H1 (cell line): ENCODE data around the gene CLDN9. TPM values are rescaled to one million over a fixed set of nuclear protein-coding genes. Genes with fewer than 3 reads are reported as not detected.
A peak's percentile ranks its signal among the peaks of the same experiment; 100 is the strongest.

Source experiments
- CTCF ChIA-PET: fragments of 300-600 bp; sonication (Branson Sonifier 250); formaldehyde crosslinking; loops from one replicate; lab custom pipeline; 2021; ENCODE audit not compliant: partially characterized antibody; lab: Charles Lee
- POLR2A ChIA-PET: fragments of 300-600 bp; sonication (Branson Sonifier 250); formaldehyde crosslinking; loops from one replicate; lab custom pipeline; 2021; ENCODE audit warnings: inconsistent platforms; ENCODE audit not compliant: partially characterized antibody; lab: Charles Lee
- DNase-seq, 2 experiments: peaks; one replicate each; pipeline versions ENCODE4 v3.0.0 to v3.0.0-alpha.2; 2010 to 2022; ENCODE audit warnings: low spot score in 2 of 2, low read depth in 1 of 2, mixed read lengths in 1 of 2
- FAIRE-seq: peaks from 2 replicates; lab custom pipeline; 2011; peaks lifted over from hg19 to GRCh38; lab: Jason Lieb, UNC
- H2AFZ ChIP-seq: 2 replicates; pipeline ENCODE4 v1.8.1; 2012; ENCODE audit warnings: low read length, inconsistent platforms
- H2AK5ac ChIP-seq: 2 replicates; pipeline ENCODE4 v1.6.1; 2013; ENCODE audit warnings: low read depth, low read length
- H2BK120ac ChIP-seq: replicated peaks from 2 replicates; pipeline ENCODE3; 2013; ENCODE audit warnings: low read depth, low read length, inconsistent platforms
- H2BK12ac ChIP-seq: 2 replicates; pipeline ENCODE4 v1.6.1; 2013; ENCODE audit warnings: low read depth, low read length
- H2BK15ac ChIP-seq: 2 replicates; pipeline ENCODE4 v1.6.1; 2013; ENCODE audit warnings: low read length
- H2BK20ac ChIP-seq: 2 replicates; pipeline ENCODE4 v1.6.1; 2013; ENCODE audit warnings: low read length
- H2BK5ac ChIP-seq: 2 replicates; pipeline ENCODE4 v1.6.1; 2013; ENCODE audit warnings: low read depth, low read length
- H3K14ac ChIP-seq: 2 replicates; pipeline ENCODE4 v1.6.1; 2013; ENCODE audit warnings: inconsistent platforms; ENCODE audit not compliant: insufficient read length
- H3K18ac ChIP-seq: 2 replicates; pipeline ENCODE4 v1.6.1; 2013; ENCODE audit warnings: low read length; ENCODE audit errors: extremely low read depth
- H3K23ac ChIP-seq: 2 replicates; pipeline ENCODE4 v1.6.1; 2013; ENCODE audit warnings: inconsistent platforms; ENCODE audit not compliant: insufficient read length
- H3K23me2 ChIP-seq: 2 replicates; pipeline ENCODE4 v1.6.1; 2013; ENCODE audit warnings: low read depth, low read length
- H3K27ac ChIP-seq: 2 replicates; pipeline ENCODE4 v1.6.1; 2011; ENCODE audit warnings: low read depth, low read length, inconsistent platforms
- H3K27me3 ChIP-seq, 4 experiments: replicated peaks in 1 of 4; 1 replicate in 1 of 4; 2 replicates in 3 of 4; pipeline versions ENCODE4 v1.6.1 to v1.8.1; 2011 to 2013; ENCODE audit warnings: low read length in 3 of 4, mild to moderate bottlenecking in 3 of 4, inconsistent platforms in 2 of 4, mixed read lengths in 2 of 4, moderate library complexity in 1 of 4; ENCODE audit not compliant: control insufficient read depth in 3 of 4, insufficient read depth in 3 of 4; ENCODE audit errors: extremely low read depth in 1 of 4
- H3K36me3 ChIP-seq, 4 experiments: 2 replicates each; pipeline versions ENCODE4 v1.6.1 to v1.8.1; 2011 to 2013; ENCODE audit warnings: mild to moderate bottlenecking in 4 of 4, low read length in 3 of 4, moderate library complexity in 2 of 4, control low read depth in 1 of 4, inconsistent platforms in 1 of 4; ENCODE audit not compliant: insufficient read depth in 4 of 4, control insufficient read depth in 2 of 4
- H3K4ac ChIP-seq: replicated peaks from 2 replicates; pipeline ENCODE3; 2013; ENCODE audit warnings: low read length, low read depth, mixed read lengths, inconsistent platforms; ENCODE audit not compliant: insufficient read length
- H3K4me1 ChIP-seq, 4 experiments: replicated peaks in 1 of 4; 1 replicate in 1 of 4; 2 replicates in 3 of 4; pipeline versions ENCODE4 v1.6.1 to v1.8.1; 2011 to 2013; ENCODE audit warnings: low read length in 3 of 4, inconsistent platforms in 2 of 4, mixed read lengths in 1 of 4; ENCODE audit not compliant: insufficient read depth in 4 of 4, control insufficient read depth in 3 of 4
- H3K4me2 ChIP-seq, 2 experiments: 2 replicates each; pipeline versions ENCODE4 v1.6.1 to v1.8.1; 2011 to 2013; ENCODE audit warnings: low read depth in 2 of 2, low read length in 2 of 2, control low read depth in 1 of 2, inconsistent platforms in 1 of 2, mild to moderate bottlenecking in 1 of 2; ENCODE audit not compliant: insufficient read depth in 1 of 2
- H3K4me3 ChIP-seq, 4 experiments: fragments of 200-600, 300-600 bp in 1 of 4; sonication (generic), shearing (Covaris generic), sonication (Bioruptor Twin) in 1 of 4; 2 replicates each; pipeline versions ENCODE4 v1.5.1 to v1.8.1; 2011 to 2016; ENCODE audit warnings: low read length in 4 of 4, low read depth in 3 of 4, control low read depth in 2 of 4, inconsistent platforms in 2 of 4, mild to moderate bottlenecking in 2 of 4, mixed read lengths in 1 of 4, moderate library complexity in 1 of 4; ENCODE audit not compliant: insufficient read depth in 2 of 4; ENCODE audit errors: extremely low read depth in 1 of 4
- H3K56ac ChIP-seq: replicated peaks from 2 replicates; pipeline ENCODE3; 2013; ENCODE audit warnings: low read depth, mild to moderate bottlenecking, mixed read lengths, low read length, inconsistent platforms; ENCODE audit not compliant: insufficient read length
- H3K79me1 ChIP-seq: 2 replicates; pipeline ENCODE4 v1.6.1; 2013; ENCODE audit warnings: low read depth, low read length, control low read depth
- H3K79me2 ChIP-seq, 2 experiments: 2 replicates each; pipeline versions ENCODE4 v1.6.1 to v1.8.1; 2012 to 2013; ENCODE audit warnings: low read length in 2 of 2, mild to moderate bottlenecking in 2 of 2, inconsistent platforms in 1 of 2; ENCODE audit not compliant: insufficient read depth in 2 of 2, control insufficient read depth in 1 of 2
- H3K9ac ChIP-seq, 4 experiments: replicated peaks in 1 of 4; 1 replicate in 1 of 4; 2 replicates in 3 of 4; pipeline versions ENCODE4 v1.6.1 to v1.8.1; 2011 to 2013; ENCODE audit warnings: low read depth in 3 of 4, low read length in 3 of 4, control low read depth in 2 of 4, mild to moderate bottlenecking in 2 of 4, moderate library complexity in 2 of 4, inconsistent platforms in 1 of 4; ENCODE audit errors: extremely low read depth in 1 of 4
- H3K9me3 ChIP-seq, 2 experiments: 2 replicates each; pipeline versions ENCODE4 v1.6.1 to v1.8.1; 2012 to 2013; ENCODE audit warnings: mild to moderate bottlenecking in 2 of 2, moderate library complexity in 2 of 2, control low read depth in 1 of 2, inconsistent platforms in 1 of 2, low read depth in 1 of 2, low read length in 1 of 2, mixed read lengths in 1 of 2; ENCODE audit not compliant: insufficient read depth in 2 of 2
- H4K20me1 ChIP-seq, 2 experiments: replicated peaks in 1 of 2; 2 replicates each; pipeline versions ENCODE3 to v1.8.1; 2011 to 2013; ENCODE audit warnings: inconsistent platforms in 2 of 2, low read length in 2 of 2, mild to moderate bottlenecking in 1 of 2; ENCODE audit not compliant: insufficient read depth in 2 of 2, control insufficient read depth in 1 of 2
- H4K5ac ChIP-seq: 2 replicates; pipeline ENCODE4 v1.6.1; 2013; ENCODE audit warnings: low read length, low read depth, mixed read lengths, inconsistent platforms; ENCODE audit not compliant: insufficient read length
- H4K8ac ChIP-seq: 2 replicates; pipeline ENCODE4 v1.8.0; 2013; ENCODE audit warnings: mild to moderate bottlenecking, moderate library complexity, low read length, inconsistent platforms; ENCODE audit not compliant: insufficient read depth; ENCODE audit errors: extremely low read depth
- H4K91ac ChIP-seq: replicated peaks from 2 replicates; pipeline ENCODE3; 2013; ENCODE audit warnings: low read length, mixed read lengths, inconsistent platforms; ENCODE audit not compliant: insufficient read length
- BACH1 ChIP-seq: IDR thresholded peaks from 2 replicates; pipeline ENCODE4 v1.6.1; 2012; ENCODE audit warnings: low read length, improper control_type of control experiment
- CBX5 ChIP-seq: fragments of 300-800, 300-1000 bp; sonication (generic); IDR thresholded peaks from 2 replicates; pipeline ENCODE4 v1.7.1; 2016; ENCODE audit warnings: antibody characterized with exemption, low read length, low read depth
- CREB1 ChIP-seq: IDR thresholded peaks from 2 replicates; pipeline ENCODE4 v1.6.1; 2012; ENCODE audit warnings: inconsistent platforms
- CTBP2 ChIP-seq: IDR thresholded peaks from 2 replicates; pipeline ENCODE4 v1.7.0; 2011; ENCODE audit warnings: borderline replicate concordance, mild to moderate bottlenecking, moderate library complexity, mixed read lengths, low read length; ENCODE audit not compliant: insufficient read depth, insufficient read length
- CTCF ChIP-seq, 3 experiments: IDR thresholded peaks; 1 replicate in 2 of 3; 2 replicates in 1 of 3; pipeline versions ENCODE4 v1.5.1 to v1.6.1; 2011; ENCODE audit warnings: low read length in 3 of 3, mild to moderate bottlenecking in 3 of 3, inconsistent platforms in 2 of 3, low read depth in 1 of 3, moderate library complexity in 1 of 3; ENCODE audit not compliant: insufficient read depth in 1 of 3; ENCODE audit errors: control extremely low read depth in 1 of 3
- FOSL1 ChIP-seq: IDR thresholded peaks from 2 replicates; pipeline ENCODE4 v1.6.1; 2011; ENCODE audit warnings: mild to moderate bottlenecking, low read depth, low read length, moderate library complexity; ENCODE audit not compliant: insufficient read depth
- HDAC2 ChIP-seq, 2 experiments: fragments of 300-600 bp in 1 of 2; sonication (generic) in 1 of 2; IDR thresholded peaks; 2 replicates each; pipeline ENCODE4 v1.6.1; 2011 to 2012; ENCODE audit warnings: low read depth in 2 of 2, low read length in 2 of 2, mild to moderate bottlenecking in 2 of 2, moderate library complexity in 2 of 2, borderline replicate concordance in 1 of 2, inconsistent platforms in 1 of 2
- SIRT6 ChIP-seq: IDR thresholded peaks from one replicate; pipeline ENCODE4 v1.7.1; 2012; ENCODE audit warnings: low read length, inconsistent platforms
- SP2 ChIP-seq: IDR thresholded peaks from 2 replicates; pipeline ENCODE4 v1.6.1; 2012; ENCODE audit warnings: mild to moderate bottlenecking, low read length, inconsistent platforms
- WGBS, 2 experiments: shearing (Covaris generic) in 1 of 2; methylation state at CpG; one replicate each; pipeline versions ENCODE4 v1.1.6 to v1.1.7; 2013 to 2015; ENCODE audit warnings: low lambda C conversion rate in 2 of 2, mixed read lengths in 2 of 2, inconsistent platforms in 1 of 2, low coverage in 1 of 2, missing lambda C conversion rate in 1 of 2; ENCODE audit not compliant: insufficient replicate concordance in 2 of 2, insufficient coverage in 1 of 2, insufficient read length in 1 of 2; ENCODE audit errors: extremely low coverage in 1 of 2, missing lambda C conversion rate in 1 of 2; 5-methylcytosine and 5-hydroxymethylcytosine counted together
- polyA plus RNA-seq, 7 experiments: library from polyadenylated mRNA; depleted of rRNA in 3 of 7; stranded (reverse) in 5 of 7; unstranded in 2 of 7; fragments of >200 nt in 5 of 7; fragments of 200-250 nt in 2 of 7; gene quantifications; 1 replicate in 5 of 7; 2 replicates in 1 of 7; 4 replicates in 1 of 7; pipeline versions ENCODE4 v1.2.1 to v1.2.3, GENCODE V29; 2011 to 2013; ENCODE audit warnings: missing spikeins in 2 of 7, mixed read lengths in 2 of 7
- total RNA-seq: library from RNA; stranded (reverse); fragmentation: NEBNext Ultra II Directional; extraction: Animal tissue kit (Norgen Biotek cat#: 25700); gene quantifications from 2 replicates; pipeline ENCODE4 v1.2.1, GENCODE V29; 2021

CLDN9 gene
- total and polyA plus RNA-seq, 2 of the 8 experiments (the other 6 are each of a cell fraction or from before 2014, with no cell fraction given): 0.60 to 0.89 TPM

- H3K79me1 ChIP-seq: no peaks in the 10 kb centered on the region
- 0 out of 2 replicates have a peak overlapping the region, but pooled peaks have one; percentile 43 for H2BK20ac ChIP-seq
- DNase-seq (no peak), FAIRE-seq (no peak)
- H3K9me3 ChIP-seq: no peaks in the 10 kb centered on the region
- ChIA-PET POLR2A (interaction anchor here (1.1 to 15.2 kb wide), 10 partner anchors 9 to 40 kb away, joined by 3 to 200 read pairs (median 6); partner anchors contain the start of genes CLDN6, HCFC1R1, THOC6 and TNFRSF12A), CTCF (interaction anchor here (0.6 to 5.2 kb wide), 5 partner anchors 10 to 192 kb away, joined by 3 to 24 read pairs (median 4); partner anchors contain the start of gene CLDN6)
- no peaks in the 10 kb centered on the region for H3K36me3 ChIP-seq
- H2BK5ac ChIP-seq: 0 out of 2 replicates have a peak overlapping the region, but pooled peaks have one; percentile 68
- no peak overlapping the region for H4K5ac ChIP-seq
- H3K56ac ChIP-seq: no peak overlapping the region
- H3K4me3 ChIP-seq: no peak overlapping the region
- H2BK15ac ChIP-seq: peak overlapping the region; percentile 92; the same call in 1 of the 2 replicates
- H2AFZ ChIP-seq: no peak overlapping the region
- H3K4ac ChIP-seq: peak overlapping the region; percentile 92
- H3K18ac ChIP-seq: peak overlapping the region; percentile 71
- H2BK12ac ChIP-seq: peak overlapping the region; percentile 94; the same call in 1 of the 2 replicates
- H3K9ac ChIP-seq: no peak overlapping the region
- H2BK120ac ChIP-seq: no peak overlapping the region
- no peaks in the 10 kb centered on the region; the same call in 1 of the 2 replicates for H3K23me2 ChIP-seq
- WGBS, 2 experiments: 94% methylated on average over 9 of the region's 12 CpGs; no CpG with 5 or more reads in 1 of the 2 experiments
- no peak overlapping the region for H3K4me2 ChIP-seq
- 0 out of 2 replicates have a peak overlapping the region, but pooled peaks have one; percentile 59 for H2AK5ac ChIP-seq
- no peaks in the 10 kb centered on the region for H3K79me2 ChIP-seq
- H4K91ac ChIP-seq: peak overlapping the region; percentile 49
- H4K8ac ChIP-seq: no peak overlapping the region
- H3K27me3 ChIP-seq: no peaks in the 10 kb centered on the region; a peak in 1 of 7 replicates
- H3K23ac ChIP-seq: no peak overlapping the region
- no peaks in the 10 kb centered on the region for H4K20me1 ChIP-seq
- peaks cover 0 to 34% (median 20%) of the 10 kb centered on the region in 4 experiments; a peak in 6 of 7 replicates for H3K4me1 ChIP-seq
- H3K14ac ChIP-seq: no peak overlapping the region
- H3K27ac ChIP-seq: no peak overlapping the region
- TF ChIP-seq BACH1 (no peak), SP2 (no peak), HDAC2 (IDR thresholded peaks at IDR 0.05; ENCODE audit: borderline replicate concordance in 1 of 2, low read depth in 2 of 2, low read length in 2 of 2) (no peak), SIRT6 (no peak), CREB1 (no peak), FOSL1 (no peak), CTBP2 (no peak), CTCF (IDR thresholded peaks at IDR 0.05; ENCODE audit: control extremely low read depth in 1 of 3, insufficient read depth in 1 of 3, low read depth in 1 of 3, low read length in 3 of 3) (no peak), CBX5 (no peak)
Measured at GRCh38 chr16:2991566-2992261, 21.0 kb upstream of the CLDN9 start.
